ENCODE results near the gene KIF18B.

GRCh38 chr17:44996304-44996703 lies 48.7 kb upstream of the KIF18B start:
- TF ChIP-seq CTCF (IDR thresholded peaks at IDR 0.05) (no peak), POLR2A (IDR thresholded peaks at IDR 0.05) (no peak), POLR2AphosphoS5 (IDR thresholded peaks at IDR 0.05) (no peak)
